Pons (tissue), 1 donor: ENCODE measurements around the gene GLRA3.
"Not testable (repeated sequence)": the region's sequence is repeated elsewhere in the genome, so short reads cannot be mapped to it uniquely, and the experiment has no call there.

Source experiments
- DNase-seq: peaks from one replicate; pipeline ENCODE4 v3.0.0-alpha.2; 2016; ENCODE audit warnings: low spot score

Gene GLRA3

GRCh38 chr4:174713821-174714220, 115.2 kb downstream of the GLRA3 start:
- DNase-seq: no peak

- no peak for DNase-seq
Observed at GRCh38 chr4:174713181-174713580, 115.9 kb downstream of the GLRA3 start.

GRCh38 chr4:174709526-174709925, 119.5 kb downstream of the GLRA3 start:
- DNase-seq: no peak

- DNase-seq: no peak
Observed at GRCh38 chr4:174708381-174708780, 120.7 kb downstream of the GLRA3 start.

GRCh38 chr4:174707902-174708301, 121.1 kb downstream of the GLRA3 start:
- no peak for DNase-seq

- DNase-seq: no peak
Observed at GRCh38 chr4:174707051-174707676, 121.9 kb downstream of the GLRA3 start.

- DNase-seq: no peak
Observed at GRCh38 chr4:174702979-174703478, 126.0 kb downstream of the GLRA3 start.

- DNase-seq: no peak
Observed at GRCh38 chr4:174699654-174700053, 129.4 kb downstream of the GLRA3 start.

GRCh38 chr4:174697896-174698295, 131.2 kb downstream of the GLRA3 start:
- DNase-seq: no peak

GRCh38 chr4:174697202-174697601, 131.8 kb downstream of the GLRA3 start:
- no peak for DNase-seq

GRCh38 chr4:174696657-174697056, 132.4 kb downstream of the GLRA3 start:
- no peak for DNase-seq

- not testable (repeated sequence) for DNase-seq
Observed at GRCh38 chr4:174691876-174692275, 137.2 kb downstream of the GLRA3 start.

GRCh38 chr4:174690665-174691064, 138.4 kb downstream of the GLRA3 start:
- no peak for DNase-seq

GRCh38 chr4:174689618-174690017, 139.4 kb downstream of the GLRA3 start:
- DNase-seq: no peak

GRCh38 chr4:174686826-174687225, 142.2 kb downstream of the GLRA3 start:
- DNase-seq: no peak

GRCh38 chr4:174681723-174682300, 147.2 kb downstream of the GLRA3 start:
- no peak for DNase-seq

- no peak for DNase-seq
Observed at GRCh38 chr4:174674305-174674840, 154.7 kb downstream of the GLRA3 start.

- DNase-seq: no peak
Observed at GRCh38 chr4:174673865-174674264, 155.2 kb downstream of the GLRA3 start.

GRCh38 chr4:174672276-174672675, 156.8 kb downstream of the GLRA3 start:
- DNase-seq: no peak

GRCh38 chr4:174669270-174669669, 159.8 kb downstream of the GLRA3 start:
- DNase-seq: no peak

GRCh38 chr4:174665799-174666198, 163.2 kb downstream of the GLRA3 start:
- DNase-seq: no peak

- DNase-seq: no peak
Observed at GRCh38 chr4:174663216-174663615, 165.8 kb downstream of the GLRA3 start.

GRCh38 chr4:174658246-174658645, 170.8 kb downstream of the GLRA3 start:
- DNase-seq: no peak

- DNase-seq: no peak
Observed at GRCh38 chr4:174657472-174657871, 171.6 kb downstream of the GLRA3 start.
